Fibroblast of mammary gland (primary cell): ENCODE measurements around the gene TMTC3.

Experiments
- DNase-seq: peaks from one replicate; pipeline ENCODE4 v3.0.0-alpha.2; 2010; ENCODE audit warnings: low read depth
- H3K4me3 ChIP-seq: 2 replicates; pipeline ENCODE4 v1.5.1; 2011; ENCODE audit warnings: low read depth, mild to moderate bottlenecking, low read length, moderate library complexity; ENCODE audit not compliant: control insufficient read depth
- TF ChIP-seq, protein P1 (sequence below): conservative IDR thresholded peaks from 2 replicates; pipeline ENCODE4 v1.5.1; 2011; ENCODE audit warnings: low read depth, low read length, inconsistent platforms; ENCODE audit not compliant: control insufficient read depth, insufficient read depth

Gene TMTC3

GRCh38 chr12:88248606-88249005 lies 106.5 kb downstream of the TMTC3 start:
- H3K4me3 ChIP-seq = no peak overlapping the region
- TF ChIP-seq, protein P1, sequence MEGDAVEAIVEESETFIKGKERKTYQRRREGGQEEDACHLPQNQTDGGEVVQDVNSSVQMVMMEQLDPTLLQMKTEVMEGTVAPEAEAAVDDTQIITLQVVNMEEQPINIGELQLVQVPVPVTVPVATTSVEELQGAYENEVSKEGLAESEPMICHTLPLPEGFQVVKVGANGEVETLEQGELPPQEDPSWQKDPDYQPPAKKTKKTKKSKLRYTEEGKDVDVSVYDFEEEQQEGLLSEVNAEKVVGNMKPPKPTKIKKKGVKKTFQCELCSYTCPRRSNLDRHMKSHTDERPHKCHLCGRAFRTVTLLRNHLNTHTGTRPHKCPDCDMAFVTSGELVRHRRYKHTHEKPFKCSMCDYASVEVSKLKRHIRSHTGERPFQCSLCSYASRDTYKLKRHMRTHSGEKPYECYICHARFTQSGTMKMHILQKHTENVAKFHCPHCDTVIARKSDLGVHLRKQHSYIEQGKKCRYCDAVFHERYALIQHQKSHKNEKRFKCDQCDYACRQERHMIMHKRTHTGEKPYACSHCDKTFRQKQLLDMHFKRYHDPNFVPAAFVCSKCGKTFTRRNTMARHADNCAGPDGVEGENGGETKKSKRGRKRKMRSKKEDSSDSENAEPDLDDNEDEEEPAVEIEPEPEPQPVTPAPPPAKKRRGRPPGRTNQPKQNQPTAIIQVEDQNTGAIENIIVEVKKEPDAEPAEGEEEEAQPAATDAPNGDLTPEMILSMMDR = no peak
- DNase-seq = no peak
